Loucy (cell line): ENCODE data around the gene PUM1.

Source experiments
- H2AFZ ChIP-seq: fragments of 200-600 bp; sonication (generic); 2 replicates; pipeline ENCODE4 v1.6.0; 2016; ENCODE audit warnings: antibody characterized with exemption, mild to moderate bottlenecking, low read length, moderate library complexity
- H3F3A ChIP-seq: fragments of 200-600 bp; 2 replicates; pipeline ENCODE4 v1.6.0; 2016; ENCODE audit warnings: antibody characterized with exemption, low read depth, mild to moderate bottlenecking
- H3K27me3 ChIP-seq: fragments of 200-600 bp; sonication (generic); 2 replicates; pipeline ENCODE4 v1.6.1; 2014; ENCODE audit warnings: low read length, mild to moderate bottlenecking; ENCODE audit not compliant: insufficient read depth, poor library complexity, severe bottlenecking
- H3K36me3 ChIP-seq: fragments of 200-600 bp; sonication (generic); 2 replicates; pipeline ENCODE4 v1.6.1; 2016; ENCODE audit warnings: low read length; ENCODE audit not compliant: insufficient read depth
- H3K4me1 ChIP-seq: fragments of 200-600 bp; sonication (generic); 2 replicates; pipeline ENCODE4 v1.5.1; 2014; ENCODE audit warnings: low read length, mild to moderate bottlenecking; ENCODE audit not compliant: insufficient read depth, poor library complexity, severe bottlenecking
- H3K4me2 ChIP-seq: fragments of 200-600 bp; sonication (generic); 2 replicates; pipeline ENCODE4 v1.6.0; 2014; ENCODE audit warnings: antibody characterized with exemption, low read length, low read depth, mild to moderate bottlenecking; ENCODE audit not compliant: poor library complexity, severe bottlenecking
- H3K4me3 ChIP-seq: fragments of 200-600 bp; sonication (generic); 2 replicates; pipeline ENCODE4 v1.5.1; 2014; ENCODE audit warnings: low read length, mild to moderate bottlenecking, mixed read lengths; ENCODE audit not compliant: poor library complexity, severe bottlenecking
- H3K79me2 ChIP-seq: fragments of 200-600 bp; sonication (generic); 2 replicates; pipeline ENCODE4 v1.6.1; 2014; ENCODE audit warnings: low read length; ENCODE audit not compliant: insufficient read depth
- H3K9ac ChIP-seq: fragments of 200-600 bp; sonication (generic); 2 replicates; pipeline ENCODE4 v1.6.0; 2014; ENCODE audit warnings: mild to moderate bottlenecking, low read depth, low read length, moderate library complexity; ENCODE audit not compliant: poor library complexity, severe bottlenecking
- H3K9me2 ChIP-seq: fragments of 200-600 bp; sonication (generic); replicated peaks from 2 replicates; pipeline ENCODE4 v1.6.1; 2016; ENCODE audit warnings: low read depth, low read length, mixed read lengths
- H3K9me3 ChIP-seq: fragments of 200-600 bp; sonication (generic); 2 replicates; pipeline ENCODE4 v1.6.1; 2014; ENCODE audit warnings: mild to moderate bottlenecking, antibody characterized with exemption, low read length, low read depth; ENCODE audit not compliant: insufficient read depth
- H4K20me1 ChIP-seq: fragments of 200-600 bp; sonication (generic); 2 replicates; pipeline ENCODE4 v1.6.0; 2014; ENCODE audit warnings: antibody characterized with exemption, low read length, mild to moderate bottlenecking; ENCODE audit not compliant: insufficient read depth, poor library complexity, severe bottlenecking
- EZH2phosphoT487 ChIP-seq: fragments of 200-600 bp; IDR thresholded peaks from 2 replicates; pipeline ENCODE4 v1.6.1; 2018; ENCODE audit warnings: antibody characterized with exemption, mild to moderate bottlenecking, moderate library complexity, borderline replicate concordance
- TF ChIP-seq, protein P1 (sequence below): fragments of 200-600 bp; sonication (generic); conservative IDR thresholded peaks from 2 replicates; pipeline ENCODE4 v1.5.1; 2014; ENCODE audit warnings: mild to moderate bottlenecking, antibody characterized with exemption, low read length

PUM1 gene

DNA sequence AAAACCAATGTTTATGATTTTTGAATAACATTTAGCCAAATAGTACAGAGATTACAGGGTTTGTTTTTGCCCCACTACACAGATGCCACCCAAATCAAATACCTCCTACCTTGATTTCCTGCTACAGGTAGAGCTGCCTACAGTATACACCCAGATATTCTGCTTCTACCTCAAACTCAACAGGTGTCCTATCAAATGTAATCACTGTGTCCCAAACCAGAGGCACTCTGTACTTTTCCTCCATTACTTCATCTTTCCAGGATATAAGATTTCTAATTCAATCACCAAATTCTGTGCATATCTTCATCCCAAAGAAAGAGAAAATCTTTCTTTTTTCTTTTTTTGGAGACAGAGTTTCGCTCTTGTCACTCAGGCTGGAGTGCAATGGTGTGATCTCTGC, 9.6 kb downstream of the PUM1 start:
- H3K79me2 ChIP-seq = peaks cover 100% of the 10 kb centered on the region
- H3K4me3 ChIP-seq = peak overlapping the region; percentile 65
- peaks cover 93% of the 10 kb centered on the region for H4K20me1 ChIP-seq
- H3K4me1 ChIP-seq = peaks cover 37% of the 10 kb centered on the region
- no peaks in the 10 kb centered on the region for H3K27me3 ChIP-seq
- H3K9me3 ChIP-seq = no peaks in the 10 kb centered on the region
- no peaks in the 10 kb centered on the region for H3K9me2 ChIP-seq
- no peaks in the 10 kb centered on the region for H3F3A ChIP-seq
- peak overlapping the region; percentile 3 for H3K9ac ChIP-seq
- peak overlapping the region; percentile 74 for H3K4me2 ChIP-seq
- H2AFZ ChIP-seq = no peak overlapping the region
- TF ChIP-seq, protein P1, sequence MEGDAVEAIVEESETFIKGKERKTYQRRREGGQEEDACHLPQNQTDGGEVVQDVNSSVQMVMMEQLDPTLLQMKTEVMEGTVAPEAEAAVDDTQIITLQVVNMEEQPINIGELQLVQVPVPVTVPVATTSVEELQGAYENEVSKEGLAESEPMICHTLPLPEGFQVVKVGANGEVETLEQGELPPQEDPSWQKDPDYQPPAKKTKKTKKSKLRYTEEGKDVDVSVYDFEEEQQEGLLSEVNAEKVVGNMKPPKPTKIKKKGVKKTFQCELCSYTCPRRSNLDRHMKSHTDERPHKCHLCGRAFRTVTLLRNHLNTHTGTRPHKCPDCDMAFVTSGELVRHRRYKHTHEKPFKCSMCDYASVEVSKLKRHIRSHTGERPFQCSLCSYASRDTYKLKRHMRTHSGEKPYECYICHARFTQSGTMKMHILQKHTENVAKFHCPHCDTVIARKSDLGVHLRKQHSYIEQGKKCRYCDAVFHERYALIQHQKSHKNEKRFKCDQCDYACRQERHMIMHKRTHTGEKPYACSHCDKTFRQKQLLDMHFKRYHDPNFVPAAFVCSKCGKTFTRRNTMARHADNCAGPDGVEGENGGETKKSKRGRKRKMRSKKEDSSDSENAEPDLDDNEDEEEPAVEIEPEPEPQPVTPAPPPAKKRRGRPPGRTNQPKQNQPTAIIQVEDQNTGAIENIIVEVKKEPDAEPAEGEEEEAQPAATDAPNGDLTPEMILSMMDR = no peak
- TF ChIP-seq EZH2phosphoT487 = no peak
- H3K36me3 ChIP-seq = peaks cover 66% of the 10 kb centered on the region

DNA sequence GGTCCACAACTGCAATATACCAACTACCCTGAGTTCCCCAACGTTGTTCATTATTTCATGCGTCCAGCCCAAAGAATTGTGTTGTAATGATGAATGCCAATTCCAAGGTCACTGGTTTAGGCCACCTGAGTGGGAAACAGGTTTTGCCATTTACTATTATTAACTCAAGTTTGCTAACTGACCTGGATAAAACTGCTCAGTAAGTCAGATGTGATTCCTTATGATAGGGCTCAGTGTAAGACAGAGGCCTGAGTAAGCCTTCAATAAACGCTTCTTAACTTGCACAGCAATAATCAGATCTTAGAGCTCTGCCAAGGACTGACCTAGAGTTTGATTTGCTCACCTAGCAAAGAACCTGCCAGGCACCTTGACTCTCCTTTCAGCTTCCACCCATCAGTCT, 10.0 kb downstream of the PUM1 start:
- H3K4me1 ChIP-seq = peaks cover 35% of the 10 kb centered on the region
- no peaks in the 10 kb centered on the region for H3K27me3 ChIP-seq
- no peak overlapping the region for H2AFZ ChIP-seq
- peak overlapping the region; percentile 74 for H3K4me2 ChIP-seq
- peaks cover 92% of the 10 kb centered on the region for H4K20me1 ChIP-seq
- no peaks in the 10 kb centered on the region for H3K9me2 ChIP-seq
- TF ChIP-seq, protein P1 = no peak
- TF ChIP-seq EZH2phosphoT487 = no peak
- no peaks in the 10 kb centered on the region for H3F3A ChIP-seq
- peaks cover 100% of the 10 kb centered on the region for H3K79me2 ChIP-seq
- peaks cover 70% of the 10 kb centered on the region for H3K36me3 ChIP-seq
- peak overlapping the region; percentile 65 for H3K4me3 ChIP-seq
- H3K9ac ChIP-seq = peak overlapping the region; percentile 3
- H3K9me3 ChIP-seq = no peaks in the 10 kb centered on the region

DNA sequence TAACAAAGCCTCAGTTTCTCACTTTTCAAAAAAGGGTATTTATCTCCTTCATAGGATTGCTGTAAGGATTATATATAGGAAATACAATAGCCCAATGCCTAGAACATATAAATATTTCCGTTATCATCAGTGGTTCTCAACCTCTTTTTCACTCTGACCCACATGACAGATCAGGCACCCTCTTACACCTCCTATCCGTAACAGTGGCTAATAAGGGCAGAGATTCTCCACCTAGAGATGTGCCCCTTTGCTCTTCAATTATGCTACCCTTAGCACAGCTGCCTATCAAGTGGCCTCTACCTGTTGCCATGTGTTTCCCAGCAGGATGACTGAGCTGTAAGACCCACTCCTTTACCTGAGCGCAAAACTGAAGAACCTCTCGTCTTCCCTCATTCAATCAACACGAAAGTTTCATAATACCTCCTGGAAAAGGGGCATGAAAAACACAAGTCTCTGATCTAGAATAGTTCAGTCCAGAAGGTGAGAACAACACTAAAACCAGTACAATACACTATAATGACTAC, 10.5 kb downstream of the PUM1 start:
- Histone ChIP-seq H3K9me2 (no peaks in the 10 kb centered on the region), H2AFZ (no peak overlapping the region), H3F3A (no peaks in the 10 kb centered on the region), H3K4me2 (peak overlapping the region; percentile 74), H3K4me3 (peak overlapping the region; percentile 65), H4K20me1 (peaks cover 92% of the 10 kb centered on the region), H3K4me1 (peaks cover 35% of the 10 kb centered on the region), H3K9me3 (no peaks in the 10 kb centered on the region), H3K9ac (no peak overlapping the region), H3K79me2 (peaks cover 100% of the 10 kb centered on the region), H3K27me3 (no peaks in the 10 kb centered on the region), H3K36me3 (peaks cover 75% of the 10 kb centered on the region)
- TF ChIP-seq EZH2phosphoT487 = no peak
- TF ChIP-seq, protein P1 = no peak
